Kidney (tissue), 14 donors: ENCODE measurements around the gene ZG16. TPM values are rescaled to one million over a fixed set of nuclear protein-coding genes. Genes with fewer than 3 reads are reported as not detected.
"Not testable (repeated sequence)": the region's sequence is repeated elsewhere in the genome, so short reads cannot be mapped to it uniquely, and the experiment has no call there.

ENCODE experiments used
- DNase-seq, 5 donors: peaks; one replicate each; pipeline ENCODE4 v3.0.0-alpha.2; 2013 to 2020
- FAIRE-seq: peaks from 2 replicates; lab custom pipeline; 2012; peaks lifted over from hg19 to GRCh38; lab: Jason Lieb, UNC
- H3K27ac ChIP-seq, 2 donors: one replicate each; pipeline ENCODE4 v1.7.0; 2013; ENCODE audit warnings: low read depth in 2 of 2, low read length in 2 of 2, inconsistent platforms in 1 of 2
- H3K27me3 ChIP-seq: one replicate; pipeline ENCODE4 v1.7.1; 2013; ENCODE audit warnings: low read length, inconsistent platforms; ENCODE audit not compliant: control insufficient read depth, insufficient read depth
- H3K36me3 ChIP-seq, 3 donors: one replicate each; pipeline versions ENCODE4 v1.7.0 to v1.7.1; 2013; ENCODE audit warnings: low read length in 3 of 3, control low read depth in 1 of 3, inconsistent platforms in 1 of 3; ENCODE audit not compliant: insufficient read depth in 3 of 3, control insufficient read depth in 2 of 3
- H3K4me1 ChIP-seq, 3 donors: one replicate each; pipeline versions ENCODE4 v1.7.0 to v1.7.1; 2013; ENCODE audit warnings: low read length in 3 of 3, inconsistent platforms in 1 of 3, low read depth in 1 of 3; ENCODE audit not compliant: control insufficient read depth in 2 of 3, insufficient read depth in 2 of 3
- H3K4me3 ChIP-seq, 3 donors: one replicate each; pipeline versions ENCODE4 v1.7.0 to v1.8.1; 2013; ENCODE audit warnings: low read length in 3 of 3, control low read depth in 1 of 3, inconsistent platforms in 1 of 3
- H3K9ac ChIP-seq, 3 donors: one replicate each; pipeline versions ENCODE4 v1.7.0 to v1.7.1; 2013; ENCODE audit warnings: low read length in 3 of 3, control low read depth in 1 of 3, inconsistent platforms in 1 of 3
- H3K9me3 ChIP-seq, 3 donors: one replicate each; pipeline versions ENCODE4 v1.7.0 to v1.7.1; 2013; ENCODE audit warnings: low read length in 3 of 3, control low read depth in 1 of 3, inconsistent platforms in 1 of 3; ENCODE audit not compliant: control insufficient read depth in 2 of 3, insufficient read depth in 1 of 3
- CTCF ChIP-seq: IDR thresholded peaks from 3 replicates; pipeline ENCODE4 v1.5.1; 2012; ENCODE audit warnings: mild to moderate bottlenecking, moderate library complexity, borderline replicate concordance; ENCODE audit not compliant: insufficient read depth; ENCODE audit errors: extremely low read depth
- intact Hi-C: fragments of 100-400 bp; cut with DNase I; formaldehyde crosslinking; loops from one replicate; pipeline ENCODE4 v1.11.1; 2022
- polyA plus RNA-seq: library from polyadenylated mRNA; stranded (reverse); fragments of 350-450 nt; fragmentation: Illumina TruSeq; extraction: RNeasy Lipid Tissue Mini Kit (QIAGEN cat#74804); gene quantifications from one replicate; pipeline ENCODE4 v1.2.3, GENCODE V29; 2014; ENCODE audit warnings: low read depth, low replicate concordance; ENCODE audit not compliant: insufficient read depth
- total RNA-seq: library from RNA; stranded (reverse); fragmentation: NEBNext Ultra II Directional; extraction: Animal tissue kit (Norgen Biotek cat#: 25700); gene quantifications from one replicate; pipeline ENCODE4 v1.2.1, GENCODE V29; 2021
- donor health status: control.
- donor health status: control.
- donor health status: control.
- donor health status: control.
- donor health status: control.
- donor health status: DM: yes; HTN: yes; CAD: no.
- donor health status: Normal renal cell carcinoma (clear cell type).

ZG16 gene
- total and polyA plus RNA-seq, 2 donors from 2014 or later: not detected

- Histone ChIP-seq H3K27ac (no peak overlapping the region), H3K4me1 (no peaks in the 10 kb centered on the region), H3K27me3 (no peaks in the 10 kb centered on the region), H3K9ac (no peak overlapping the region), H3K36me3 (no peaks in the 10 kb centered on the region), H3K9me3 (peaks cover 0 to 2% (median 0%) of the 10 kb centered on the region in 3 donors), H3K4me3 (no peak overlapping the region)
- intact Hi-C loops: no loop called here
- DNase-seq: no peak
- no peak for FAIRE-seq
- no peak for TF ChIP-seq CTCF
Measured at GRCh38 chr16:29738514-29738913, 39.5 kb upstream of the ZG16 start.

GRCh38 chr16:29739927-29740629 is 38.0 kb upstream of the ZG16 start:
- DNase-seq, intact Hi-C loops, FAIRE-seq: not testable (repeated sequence)

GRCh38 chr16:29740630-29741015 is 37.4 kb upstream of the ZG16 start:
- intact Hi-C loops, H3K4me1 ChIP-seq, H3K27ac ChIP-seq, H3K36me3 ChIP-seq, H3K27me3 ChIP-seq, DNase-seq, H3K4me3 ChIP-seq, FAIRE-seq, H3K9ac ChIP-seq, H3K9me3 ChIP-seq: not testable (repeated sequence)

More at GRCh38 chr16:29739927-29740629, 38.0 kb upstream of the ZG16 start:
- not testable (repeated sequence) for H3K4me1 ChIP-seq, H3K9me3 ChIP-seq, H3K4me3 ChIP-seq, H3K27ac ChIP-seq, H3K27me3 ChIP-seq, H3K36me3 ChIP-seq, H3K9ac ChIP-seq

GRCh38 chr16:29742683-29743275 is 35.3 kb upstream of the ZG16 start:
- H3K4me3 ChIP-seq: no peak overlapping the region
- H3K27me3 ChIP-seq: no peaks in the 10 kb centered on the region
- TF ChIP-seq CTCF: no peak
- no peak overlapping the region for H3K9ac ChIP-seq
- peaks cover 0 to 2% (median 0%) of the 10 kb centered on the region in 3 donors for H3K9me3 ChIP-seq
- intact Hi-C loops: no loop called here
- H3K27ac ChIP-seq: no peak overlapping the region
- no peaks in the 10 kb centered on the region for H3K4me1 ChIP-seq
- FAIRE-seq (no peak), DNase-seq (no peak)
- H3K36me3 ChIP-seq: no peaks in the 10 kb centered on the region
